GM12878 (cell line): ENCODE data around the gene ZNF792. TPM values are rescaled to one million over a fixed set of nuclear protein-coding genes. Genes with fewer than 3 reads are reported as not detected.

Experiments used
- CBFB ChIP-seq: IDR thresholded peaks from 2 replicates; pipeline ENCODE4 v1.6.1; 2016; ENCODE audit warnings: antibody characterized with exemption, low read depth
- HDAC6 ChIP-seq: fragments of 200-600 bp; sonication (generic); IDR thresholded peaks from one replicate; pipeline ENCODE4 v1.8.0; 2017; ENCODE audit warnings: antibody characterized with exemption; ENCODE audit not compliant: unreplicated experiment
- MTA3 ChIP-seq: IDR thresholded peaks from 2 replicates; pipeline ENCODE4 v1.6.1; 2012; ENCODE audit warnings: low read length, inconsistent platforms, borderline replicate concordance
- NFYB ChIP-seq: IDR thresholded peaks from 2 replicates; pipeline ENCODE4 v1.6.1; 2011; ENCODE audit warnings: low read depth, mild to moderate bottlenecking, low read length, improper control_type of control experiment, moderate library complexity; ENCODE audit not compliant: insufficient read depth
- NRF1 ChIP-seq: conservative IDR thresholded peaks from 2 replicates; pipeline ENCODE4 v1.6.1; 2011; ENCODE audit warnings: mild to moderate bottlenecking, low read depth, low read length, improper control_type of control experiment
- POLR2AphosphoS5 ChIP-seq: IDR thresholded peaks from 2 replicates; pipeline ENCODE4 v1.6.1; 2011; ENCODE audit warnings: mild to moderate bottlenecking, low read length, inconsistent platforms
- RELB ChIP-seq: fragments of 450-650 bp; IDR thresholded peaks from 2 replicates; pipeline ENCODE4 v1.6.1; 2017; ENCODE audit warnings: low read depth, mild to moderate bottlenecking, moderate library complexity
- SMAD1 ChIP-seq: fragments of 450-650 bp; IDR thresholded peaks from 2 replicates; pipeline ENCODE4 v1.6.1; 2018; ENCODE audit warnings: mild to moderate bottlenecking, low read depth; ENCODE audit not compliant: partially characterized antibody
- SP1 ChIP-seq: IDR thresholded peaks from one replicate; pipeline ENCODE4 v1.6.1; 2011; ENCODE audit warnings: low read depth, low read length
- ZNF217 ChIP-seq: fragments of 450-650 bp; IDR thresholded peaks from 2 replicates; pipeline ENCODE4 v1.6.1; 2017; ENCODE audit warnings: antibody characterized with exemption, mild to moderate bottlenecking
- ZNF24 ChIP-seq: fragments of 450-650 bp; IDR thresholded peaks from 2 replicates; pipeline ENCODE4 v1.6.1; 2017; ENCODE audit warnings: antibody characterized with exemption, mild to moderate bottlenecking
- polyA plus RNA-seq, 11 experiments: library from polyadenylated mRNA; depleted of rRNA in 4 of 11; unstranded in 6 of 11; stranded (reverse) in 5 of 11; fragments of >200 nt; fragmentation: Nextera tagmentation in 4 of 11; fragmentation: Illumina TruSeq in 1 of 11; extraction: Ambion mirVana in 4 of 11; extraction: Trizol in 1 of 11; gene quantifications; 1 replicate in 1 of 11; 2 replicates in 10 of 11; pipeline versions ENCODE4 v1.2.1 to v1.2.3, GENCODE V29; 2011 to 2016; ENCODE audit warnings: inconsistent platforms in 2 of 11, missing spikeins in 2 of 11, low read depth in 1 of 11
- total RNA-seq, 4 experiments: library from RNA; depleted of rRNA in 3 of 4; stranded (reverse); fragments of >200 nt in 3 of 4; fragmentation: Illumina TruSeq in 1 of 4; extraction: Trizol in 1 of 4; gene quantifications; 2 replicates each; pipeline versions ENCODE4 v1.2.1 to v1.2.3, GENCODE V29; 2013 to 2021
- TF ChIP-seq, protein P1 (sequence below): fragments of 450-650 bp; IDR thresholded peaks from 2 replicates; pipeline ENCODE4 v1.6.1; 2017; ENCODE audit warnings: mild to moderate bottlenecking
- TF ChIP-seq, protein P2 (sequence below): IDR thresholded peaks from 2 replicates; pipeline ENCODE4 v1.6.1; 2012; ENCODE audit warnings: mild to moderate bottlenecking, low read depth, low read length
- TF ChIP-seq, protein P3 (sequence below): fragments of 450-650 bp; IDR thresholded peaks from 2 replicates; pipeline ENCODE4 v1.6.1; 2017; ENCODE audit warnings: mild to moderate bottlenecking, moderate library complexity

The ZNF792 gene
- total and polyA plus RNA-seq, 10 of the 15 experiments (the other 5 are each of a cell fraction or from before 2014, with no cell fraction given): 0.53 to 4.8 (median 1.3) TPM

DNA sequence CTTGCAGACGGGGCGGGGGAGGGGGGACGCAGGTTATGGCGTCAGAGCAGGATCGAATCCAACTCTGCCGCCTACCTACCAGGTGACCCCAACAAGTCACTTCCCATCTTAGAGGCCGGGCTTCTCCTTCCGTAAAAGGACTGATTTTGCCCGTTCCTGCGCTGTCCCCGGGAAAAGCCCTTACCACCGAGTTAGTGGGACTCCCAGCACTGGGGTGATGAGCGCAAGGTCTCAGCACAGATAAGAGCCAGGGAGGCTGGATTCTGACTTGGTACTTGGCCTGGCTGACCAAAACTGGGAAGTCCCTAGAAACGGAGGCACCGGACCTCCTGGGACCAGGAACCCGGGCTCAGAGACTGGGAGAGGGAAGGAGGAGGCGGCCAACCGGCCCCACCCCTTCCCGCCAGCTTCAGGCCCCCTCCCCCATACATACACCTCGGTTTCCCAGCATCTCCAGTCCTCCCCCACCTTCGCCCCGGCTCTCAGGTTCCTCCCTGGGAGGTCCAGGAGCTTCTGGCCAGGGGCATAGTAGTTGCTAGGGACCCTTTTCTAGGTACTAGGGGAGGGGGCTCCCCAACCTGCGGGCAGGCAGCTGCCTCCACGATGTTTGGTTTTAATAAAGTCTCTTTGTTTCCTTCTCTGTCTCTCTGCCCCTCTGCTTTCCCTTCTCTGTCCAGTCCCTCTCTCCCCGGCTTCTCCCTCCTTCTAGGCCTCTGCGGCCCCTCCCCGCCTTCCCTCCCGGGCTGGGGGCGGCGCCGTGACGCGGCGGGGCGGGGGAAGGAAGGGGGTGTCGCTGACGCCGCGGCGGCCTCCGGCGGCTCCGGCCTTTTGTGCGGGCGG is 35.7 kb upstream of the ZNF792 start, which contains the start of gene GRAMD1A (continued):
- TF ChIP-seq, protein P1, sequence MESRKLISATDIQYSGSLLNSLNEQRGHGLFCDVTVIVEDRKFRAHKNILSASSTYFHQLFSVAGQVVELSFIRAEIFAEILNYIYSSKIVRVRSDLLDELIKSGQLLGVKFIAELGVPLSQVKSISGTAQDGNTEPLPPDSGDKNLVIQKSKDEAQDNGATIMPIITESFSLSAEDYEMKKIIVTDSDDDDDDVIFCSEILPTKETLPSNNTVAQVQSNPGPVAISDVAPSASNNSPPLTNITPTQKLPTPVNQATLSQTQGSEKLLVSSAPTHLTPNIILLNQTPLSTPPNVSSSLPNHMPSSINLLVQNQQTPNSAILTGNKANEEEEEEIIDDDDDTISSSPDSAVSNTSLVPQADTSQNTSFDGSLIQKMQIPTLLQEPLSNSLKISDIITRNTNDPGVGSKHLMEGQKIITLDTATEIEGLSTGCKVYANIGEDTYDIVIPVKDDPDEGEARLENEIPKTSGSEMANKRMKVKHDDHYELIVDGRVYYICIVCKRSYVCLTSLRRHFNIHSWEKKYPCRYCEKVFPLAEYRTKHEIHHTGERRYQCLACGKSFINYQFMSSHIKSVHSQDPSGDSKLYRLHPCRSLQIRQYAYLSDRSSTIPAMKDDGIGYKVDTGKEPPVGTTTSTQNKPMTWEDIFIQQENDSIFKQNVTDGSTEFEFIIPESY: no peak
- TF ChIP-seq NFYB (no peak), MTA3 (0 out of 2 replicates have a peak, but pooled peaks have one; percentile 64), SMAD1 (peak; percentile 74), SP1 (peak; percentile 35), ZNF24 (no peak), HDAC6 (no peak), POLR2AphosphoS5 (peak; percentile 88), CBFB (no peak), RELB (peak; percentile 59; the same call in 1 of the 2 replicates), ZNF217 (no peak), NRF1 (no peak)
- TF ChIP-seq, protein P2, sequence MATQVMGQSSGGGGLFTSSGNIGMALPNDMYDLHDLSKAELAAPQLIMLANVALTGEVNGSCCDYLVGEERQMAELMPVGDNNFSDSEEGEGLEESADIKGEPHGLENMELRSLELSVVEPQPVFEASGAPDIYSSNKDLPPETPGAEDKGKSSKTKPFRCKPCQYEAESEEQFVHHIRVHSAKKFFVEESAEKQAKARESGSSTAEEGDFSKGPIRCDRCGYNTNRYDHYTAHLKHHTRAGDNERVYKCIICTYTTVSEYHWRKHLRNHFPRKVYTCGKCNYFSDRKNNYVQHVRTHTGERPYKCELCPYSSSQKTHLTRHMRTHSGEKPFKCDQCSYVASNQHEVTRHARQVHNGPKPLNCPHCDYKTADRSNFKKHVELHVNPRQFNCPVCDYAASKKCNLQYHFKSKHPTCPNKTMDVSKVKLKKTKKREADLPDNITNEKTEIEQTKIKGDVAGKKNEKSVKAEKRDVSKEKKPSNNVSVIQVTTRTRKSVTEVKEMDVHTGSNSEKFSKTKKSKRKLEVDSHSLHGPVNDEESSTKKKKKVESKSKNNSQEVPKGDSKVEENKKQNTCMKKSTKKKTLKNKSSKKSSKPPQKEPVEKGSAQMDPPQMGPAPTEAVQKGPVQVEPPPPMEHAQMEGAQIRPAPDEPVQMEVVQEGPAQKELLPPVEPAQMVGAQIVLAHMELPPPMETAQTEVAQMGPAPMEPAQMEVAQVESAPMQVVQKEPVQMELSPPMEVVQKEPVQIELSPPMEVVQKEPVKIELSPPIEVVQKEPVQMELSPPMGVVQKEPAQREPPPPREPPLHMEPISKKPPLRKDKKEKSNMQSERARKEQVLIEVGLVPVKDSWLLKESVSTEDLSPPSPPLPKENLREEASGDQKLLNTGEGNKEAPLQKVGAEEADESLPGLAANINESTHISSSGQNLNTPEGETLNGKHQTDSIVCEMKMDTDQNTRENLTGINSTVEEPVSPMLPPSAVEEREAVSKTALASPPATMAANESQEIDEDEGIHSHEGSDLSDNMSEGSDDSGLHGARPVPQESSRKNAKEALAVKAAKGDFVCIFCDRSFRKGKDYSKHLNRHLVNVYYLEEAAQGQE: no peak
- TF ChIP-seq, protein P3, sequence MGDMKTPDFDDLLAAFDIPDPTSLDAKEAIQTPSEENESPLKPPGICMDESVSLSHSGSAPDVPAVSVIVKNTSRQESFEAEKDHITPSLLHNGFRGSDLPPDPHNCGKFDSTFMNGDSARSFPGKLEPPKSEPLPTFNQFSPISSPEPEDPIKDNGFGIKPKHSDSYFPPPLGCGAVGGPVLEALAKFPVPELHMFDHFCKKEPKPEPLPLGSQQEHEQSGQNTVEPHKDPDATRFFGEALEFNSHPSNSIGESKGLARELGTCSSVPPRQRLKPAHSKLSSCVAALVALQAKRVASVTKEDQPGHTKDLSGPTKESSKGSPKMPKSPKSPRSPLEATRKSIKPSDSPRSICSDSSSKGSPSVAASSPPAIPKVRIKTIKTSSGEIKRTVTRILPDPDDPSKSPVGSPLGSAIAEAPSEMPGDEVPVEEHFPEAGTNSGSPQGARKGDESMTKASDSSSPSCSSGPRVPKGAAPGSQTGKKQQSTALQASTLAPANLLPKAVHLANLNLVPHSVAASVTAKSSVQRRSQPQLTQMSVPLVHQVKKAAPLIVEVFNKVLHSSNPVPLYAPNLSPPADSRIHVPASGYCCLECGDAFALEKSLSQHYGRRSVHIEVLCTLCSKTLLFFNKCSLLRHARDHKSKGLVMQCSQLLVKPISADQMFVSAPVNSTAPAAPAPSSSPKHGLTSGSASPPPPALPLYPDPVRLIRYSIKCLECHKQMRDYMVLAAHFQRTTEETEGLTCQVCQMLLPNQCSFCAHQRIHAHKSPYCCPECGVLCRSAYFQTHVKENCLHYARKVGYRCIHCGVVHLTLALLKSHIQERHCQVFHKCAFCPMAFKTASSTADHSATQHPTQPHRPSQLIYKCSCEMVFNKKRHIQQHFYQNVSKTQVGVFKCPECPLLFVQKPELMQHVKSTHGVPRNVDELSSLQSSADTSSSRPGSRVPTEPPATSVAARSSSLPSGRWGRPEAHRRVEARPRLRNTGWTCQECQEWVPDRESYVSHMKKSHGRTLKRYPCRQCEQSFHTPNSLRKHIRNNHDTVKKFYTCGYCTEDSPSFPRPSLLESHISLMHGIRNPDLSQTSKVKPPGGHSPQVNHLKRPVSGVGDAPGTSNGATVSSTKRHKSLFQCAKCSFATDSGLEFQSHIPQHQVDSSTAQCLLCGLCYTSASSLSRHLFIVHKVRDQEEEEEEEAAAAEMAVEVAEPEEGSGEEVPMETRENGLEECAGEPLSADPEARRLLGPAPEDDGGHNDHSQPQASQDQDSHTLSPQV: no peak
